GM12892 (cell line): Measurements from ENCODE around the gene ATP2B3.

Source experiments
- DNase-seq: peaks from one replicate; pipeline ENCODE4 v3.0.0; 2011; ENCODE audit not compliant: insufficient read length
- FAIRE-seq: peaks from 2 replicates; lab custom pipeline; 2011; peaks lifted over from hg19 to GRCh38; lab: Jason Lieb, UNC
- POLR2A ChIP-seq: IDR thresholded peaks from 2 replicates; pipeline ENCODE4 v1.6.1; 2011; ENCODE audit warnings: low read depth, low read length, control low read depth
- POLR2AphosphoS5 ChIP-seq: IDR thresholded peaks from 2 replicates; pipeline ENCODE4 v1.6.1; 2011; ENCODE audit warnings: low read depth, low read length, control low read depth
- TAF1 ChIP-seq: IDR thresholded peaks from 2 replicates; pipeline ENCODE4 v1.6.1; 2011; ENCODE audit warnings: low read depth, mild to moderate bottlenecking, control low read depth, low read length, borderline replicate concordance

ATP2B3 gene

GRCh38 chrX:153547195-153547594, 29.8 kb downstream of the ATP2B3 start:
- TF ChIP-seq TAF1 (no peak), POLR2A (no peak), POLR2AphosphoS5 (no peak)
- no peak for DNase-seq
- FAIRE-seq, result no peak

GRCh38 chrX:153549231-153549630, 31.8 kb downstream of the ATP2B3 start:
- no peak for FAIRE-seq
- TF ChIP-seq POLR2AphosphoS5, result no peak
- TF ChIP-seq TAF1, result no peak
- no peak for TF ChIP-seq POLR2A
- no peak for DNase-seq

GRCh38 chrX:153549807-153550206, 32.4 kb downstream of the ATP2B3 start:
- no peak for FAIRE-seq

GRCh38 chrX:153551135-153551534, 33.7 kb downstream of the ATP2B3 start:
- TF ChIP-seq TAF1 (no peak), POLR2A (no peak), POLR2AphosphoS5 (no peak)
- DNase-seq (no peak), FAIRE-seq (no peak)

More at GRCh38 chrX:153549807-153550206, 32.4 kb downstream of the ATP2B3 start:
- TF ChIP-seq TAF1 (no peak), POLR2AphosphoS5 (no peak), POLR2A (no peak)
- no peak for DNase-seq

GRCh38 chrX:153554519-153555167, 37.2 kb downstream of the ATP2B3 start:
- DNase-seq, result peak; percentile 82
- TF ChIP-seq POLR2AphosphoS5, result no peak
- FAIRE-seq, result peak; percentile 84

- TF ChIP-seq TAF1, result no peak
- no peak for TF ChIP-seq POLR2AphosphoS5
- TF ChIP-seq POLR2A, result no peak
- FAIRE-seq (no peak), DNase-seq (no peak)
Observed at GRCh38 chrX:153556767-153557166, 39.3 kb downstream of the ATP2B3 start.

GRCh38 chrX:153557618-153558355, 40.3 kb downstream of the ATP2B3 start:
- TF ChIP-seq POLR2A (no peak), TAF1 (no peak), POLR2AphosphoS5 (no peak)
- no peak for FAIRE-seq

GRCh38 chrX:153560000-153560399, 42.6 kb downstream of the ATP2B3 start:
- no peak for DNase-seq
- FAIRE-seq, result no peak
- TF ChIP-seq TAF1 (no peak), POLR2AphosphoS5 (no peak), POLR2A (no peak)

More at GRCh38 chrX:153557618-153558355, 40.3 kb downstream of the ATP2B3 start:
- DNase-seq, result no peak

GRCh38 chrX:153560466-153560865, 43.0 kb downstream of the ATP2B3 start:
- TF ChIP-seq POLR2AphosphoS5, result no peak
- TF ChIP-seq POLR2A, result no peak
- no peak for TF ChIP-seq TAF1
- peak; percentile 9 for FAIRE-seq
- DNase-seq, result no peak

- TF ChIP-seq POLR2A (no peak), TAF1 (no peak), POLR2AphosphoS5 (no peak)
- DNase-seq (no peak), FAIRE-seq (no peak)
Observed at GRCh38 chrX:153561337-153561736, 43.9 kb downstream of the ATP2B3 start.

- FAIRE-seq, result no peak
- no peak for DNase-seq
- TF ChIP-seq TAF1 (no peak), POLR2AphosphoS5 (no peak), POLR2A (no peak)
Observed at GRCh38 chrX:153562546-153562945, 45.1 kb downstream of the ATP2B3 start.

GRCh38 chrX:153564047-153564606, 46.7 kb downstream of the ATP2B3 start:
- FAIRE-seq (no peak), DNase-seq (no peak)
- TF ChIP-seq POLR2AphosphoS5, result no peak
- no peak for TF ChIP-seq TAF1
- no peak for TF ChIP-seq POLR2A
